RWPE1 (cell line): ENCODE measurements around the gene TLR8.
A peak's percentile ranks its signal among the peaks of the same experiment; 100 is the strongest.

Experiments
- CTCF ChIA-PET: fragments of 350-600 bp; sonication (Branson Sonifier 250); formaldehyde crosslinking; extraction: SDS; loops from one replicate; lab custom pipeline; 2021; lab: Yijun Ruan, JAX
- POLR2A ChIA-PET: fragments of 400-600 bp; formaldehyde crosslinking; extraction: SDS; loops from one replicate; lab custom pipeline; 2020; ENCODE audit warnings: antibody characterized with exemption; ENCODE audit not compliant: low non-redundant PET; lab: Yijun Ruan, JAX
- DNase-seq: peaks from one replicate; pipeline ENCODE4 v3.0.0; 2012; ENCODE audit warnings: low spot score
- H3K27ac ChIP-seq: fragments of 450-650 bp; 2 replicates; pipeline ENCODE4 v1.5.1; 2017
- CTCF ChIP-seq: fragments of 450-650 bp; conservative IDR thresholded peaks from 2 replicates; pipeline ENCODE4 v1.5.1; 2017; ENCODE audit warnings: low read depth, mild to moderate bottlenecking

Gene TLR8

GRCh38 chrX:12903646-12904045, 2.8 kb upstream of the TLR8 start:
- TF ChIP-seq CTCF, result no peak
- ChIA-PET POLR2A (no interaction called here), CTCF (no interaction called here)
- no peak for DNase-seq
- no peak overlapping the region for H3K27ac ChIP-seq

- ChIA-PET CTCF (no interaction called here), POLR2A (no interaction called here)
- no peak overlapping the region for H3K27ac ChIP-seq
- DNase-seq, result no peak
- no peak for TF ChIP-seq CTCF
Observed at GRCh38 chrX:12910423-12911121, 4.2 kb downstream of the TLR8 start.

GRCh38 chrX:12911122-12911470, 4.7 kb downstream of the TLR8 start:
- ChIA-PET CTCF (no interaction called here), POLR2A (no interaction called here)
- DNase-seq, result no peak
- H3K27ac ChIP-seq, result no peak overlapping the region
- no peak for TF ChIP-seq CTCF

GRCh38 chrX:12912791-12913482, 6.5 kb downstream of the TLR8 start:
- TF ChIP-seq CTCF, result no peak
- ChIA-PET POLR2A (no interaction called here), CTCF (no interaction called here)
- no peak for DNase-seq
- H3K27ac ChIP-seq, result no peak overlapping the region

GRCh38 chrX:12917753-12918152, 11.3 kb downstream of the TLR8 start:
- no peak for DNase-seq
- H3K27ac ChIP-seq, result no peak overlapping the region
- no peak for TF ChIP-seq CTCF
- ChIA-PET POLR2A (no interaction called here), CTCF (no interaction called here)

- DNase-seq, result peak; percentile 1
- H3K27ac ChIP-seq, result no peak overlapping the region
- TF ChIP-seq CTCF, result no peak
- ChIA-PET CTCF (no interaction called here), POLR2A (no interaction called here)
Observed at GRCh38 chrX:12919051-12919450, 12.6 kb downstream of the TLR8 start.
